ENCODE measurements around the gene LY6G6D. TPM values are rescaled to one million over a fixed set of nuclear protein-coding genes. Genes with fewer than 3 reads are reported as not detected.

Gene LY6G6D
- total RNA-seq, 3 donors from 2014 or later, result 0.90 to 6.1 TPM; not detected in 1

DNA sequence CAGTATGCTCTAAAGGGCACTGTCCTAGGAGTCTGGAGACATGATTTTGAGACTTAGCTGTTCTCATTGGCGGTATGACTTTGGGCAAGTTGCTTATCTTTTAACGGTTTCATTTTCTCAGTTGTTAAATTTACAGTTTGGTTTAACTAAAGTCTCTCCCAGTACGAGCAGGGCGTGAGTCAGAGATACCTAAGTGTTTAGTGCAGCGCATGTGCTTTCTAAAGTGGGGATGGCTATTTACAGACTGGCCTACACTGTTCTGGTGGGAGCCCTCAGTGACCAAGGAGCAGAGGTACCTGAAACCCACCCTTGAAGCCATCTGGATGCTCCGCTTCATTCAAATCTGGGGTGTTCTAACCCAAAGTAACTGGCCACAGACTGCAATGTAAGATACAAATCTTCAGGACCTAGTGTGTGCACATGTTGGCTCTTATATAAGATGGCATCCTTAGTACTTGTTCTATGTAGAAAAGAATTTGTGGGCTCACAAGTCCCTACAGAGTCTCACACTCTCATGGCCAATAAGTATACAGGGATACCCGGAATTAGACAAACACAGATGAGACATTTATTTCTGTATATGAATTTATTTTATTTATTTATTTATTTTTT lies 35.4 kb downstream of the LY6G6D start:
- TF ChIP-seq, protein P1, sequence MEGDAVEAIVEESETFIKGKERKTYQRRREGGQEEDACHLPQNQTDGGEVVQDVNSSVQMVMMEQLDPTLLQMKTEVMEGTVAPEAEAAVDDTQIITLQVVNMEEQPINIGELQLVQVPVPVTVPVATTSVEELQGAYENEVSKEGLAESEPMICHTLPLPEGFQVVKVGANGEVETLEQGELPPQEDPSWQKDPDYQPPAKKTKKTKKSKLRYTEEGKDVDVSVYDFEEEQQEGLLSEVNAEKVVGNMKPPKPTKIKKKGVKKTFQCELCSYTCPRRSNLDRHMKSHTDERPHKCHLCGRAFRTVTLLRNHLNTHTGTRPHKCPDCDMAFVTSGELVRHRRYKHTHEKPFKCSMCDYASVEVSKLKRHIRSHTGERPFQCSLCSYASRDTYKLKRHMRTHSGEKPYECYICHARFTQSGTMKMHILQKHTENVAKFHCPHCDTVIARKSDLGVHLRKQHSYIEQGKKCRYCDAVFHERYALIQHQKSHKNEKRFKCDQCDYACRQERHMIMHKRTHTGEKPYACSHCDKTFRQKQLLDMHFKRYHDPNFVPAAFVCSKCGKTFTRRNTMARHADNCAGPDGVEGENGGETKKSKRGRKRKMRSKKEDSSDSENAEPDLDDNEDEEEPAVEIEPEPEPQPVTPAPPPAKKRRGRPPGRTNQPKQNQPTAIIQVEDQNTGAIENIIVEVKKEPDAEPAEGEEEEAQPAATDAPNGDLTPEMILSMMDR (IDR thresholded peaks at IDR 0.05), result no peak
- Histone ChIP-seq H3K36me3 (ENCODE audit: low read depth) (no peaks in the 10 kb centered on the region), H3K4me1 (ENCODE audit: low read depth) (no peaks in the 10 kb centered on the region), H3K9me3 (no peaks in the 10 kb centered on the region), H3K4me3 (no peak overlapping the region)
- ATAC-seq (no peak), DNase-seq (no peak)
- intact Hi-C loops (cut with DNase I, micrococcal nuclease), result no loop called here

DNA sequence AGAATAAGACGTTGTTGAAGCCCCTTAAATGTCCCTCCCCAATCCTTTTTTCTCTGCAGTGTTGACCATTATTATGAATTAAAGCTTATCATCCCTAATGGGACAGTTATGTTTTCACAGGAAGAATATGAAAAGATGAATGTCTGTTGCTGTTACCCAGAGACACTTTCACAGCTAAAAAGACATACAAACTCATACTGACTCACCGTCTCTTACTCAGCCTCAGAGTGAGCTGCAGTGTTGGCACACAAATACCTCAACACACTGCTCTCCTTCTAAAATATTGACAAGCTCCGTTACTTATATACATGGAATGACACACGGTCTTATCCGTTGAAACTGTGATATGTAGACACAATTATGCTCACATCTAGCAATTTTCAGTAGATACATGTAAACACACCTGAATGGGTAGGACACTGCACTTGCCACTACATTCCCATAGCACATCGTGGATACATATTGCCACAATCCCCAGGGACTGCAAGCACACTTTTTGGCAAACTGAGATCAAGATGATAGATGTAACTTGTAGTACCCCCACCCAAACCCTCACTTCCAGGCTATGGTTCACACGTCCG lies 37.7 kb downstream of the LY6G6D start:
- no peak for ATAC-seq
- TF ChIP-seq, protein P1 (IDR thresholded peaks at IDR 0.05), result no peak

DNA sequence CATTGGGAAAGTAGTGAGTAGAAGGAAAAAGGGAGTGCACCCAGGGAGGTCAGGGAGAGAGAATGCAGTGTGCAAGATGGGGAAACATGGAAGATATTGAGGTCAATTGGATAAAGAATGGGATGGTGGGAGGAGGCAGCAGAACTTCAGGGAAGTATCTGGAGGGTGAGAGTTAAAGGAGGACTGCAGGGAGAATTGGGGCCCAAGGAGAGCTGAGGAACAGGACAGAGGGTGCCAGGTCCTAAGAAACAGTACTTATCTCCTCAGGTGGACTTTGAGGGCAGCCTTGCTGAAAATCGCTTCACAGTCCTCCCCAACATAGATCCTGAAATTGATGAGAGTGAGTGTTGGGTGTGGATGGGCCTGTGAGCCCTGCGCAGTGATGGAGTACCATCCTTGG lies 43.1 kb downstream of the LY6G6D start:
- no peaks in the 10 kb centered on the region for H3K9me3 ChIP-seq
- no peak overlapping the region for H3K4me3 ChIP-seq
- DNase-seq (peak in 1 of 3 donors; percentile 8), ATAC-seq (no peak)
- TF ChIP-seq, protein P1 (IDR thresholded peaks at IDR 0.05), result no peak
- H3K36me3 ChIP-seq (ENCODE audit: low read depth), result no peaks in the 10 kb centered on the region
- intact Hi-C loops (cut with DNase I, micrococcal nuclease), result no loop called here
- no peaks in the 10 kb centered on the region for H3K4me1 ChIP-seq (ENCODE audit: low read depth)

More for the DNA sequence above, 37.7 kb downstream of the LY6G6D start:
- no peak overlapping the region for H3K4me3 ChIP-seq
- intact Hi-C loops (cut with DNase I, micrococcal nuclease), result no loop called here
- no peaks in the 10 kb centered on the region for H3K9me3 ChIP-seq
- no peaks in the 10 kb centered on the region for H3K36me3 ChIP-seq (ENCODE audit: low read depth)
- DNase-seq, result no peak
- H3K4me1 ChIP-seq (ENCODE audit: low read depth), result no peaks in the 10 kb centered on the region

DNA sequence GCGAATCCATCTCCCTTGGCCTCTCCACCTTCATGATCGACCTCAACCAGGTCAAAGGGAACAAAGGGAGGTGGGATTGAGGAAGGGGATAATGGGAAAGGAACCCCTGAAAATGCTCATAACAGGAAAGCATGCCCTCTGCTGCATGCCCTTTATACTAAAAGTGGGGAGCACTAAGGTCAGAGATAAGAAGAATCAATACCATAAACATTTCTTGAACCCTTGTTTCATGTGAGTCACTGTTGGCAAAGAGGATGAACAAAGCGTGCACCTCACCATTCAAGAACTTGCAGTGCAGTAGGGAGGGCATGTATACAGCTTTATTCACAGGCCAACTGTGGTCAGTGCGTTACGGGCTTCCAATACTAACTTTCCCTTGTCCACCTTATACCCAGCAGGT lies 45.6 kb downstream of the LY6G6D start:
- TF ChIP-seq, protein P1 (IDR thresholded peaks at IDR 0.05), result no peak
- no peaks in the 10 kb centered on the region for H3K9me3 ChIP-seq
- no peaks in the 10 kb centered on the region for H3K36me3 ChIP-seq (ENCODE audit: low read depth)
- no peaks in the 10 kb centered on the region for H3K4me1 ChIP-seq (ENCODE audit: low read depth)
- intact Hi-C loops (cut with DNase I, micrococcal nuclease), result no loop called here
- DNase-seq (no peak), ATAC-seq (no peak)
- H3K4me3 ChIP-seq, result no peak overlapping the region

DNA sequence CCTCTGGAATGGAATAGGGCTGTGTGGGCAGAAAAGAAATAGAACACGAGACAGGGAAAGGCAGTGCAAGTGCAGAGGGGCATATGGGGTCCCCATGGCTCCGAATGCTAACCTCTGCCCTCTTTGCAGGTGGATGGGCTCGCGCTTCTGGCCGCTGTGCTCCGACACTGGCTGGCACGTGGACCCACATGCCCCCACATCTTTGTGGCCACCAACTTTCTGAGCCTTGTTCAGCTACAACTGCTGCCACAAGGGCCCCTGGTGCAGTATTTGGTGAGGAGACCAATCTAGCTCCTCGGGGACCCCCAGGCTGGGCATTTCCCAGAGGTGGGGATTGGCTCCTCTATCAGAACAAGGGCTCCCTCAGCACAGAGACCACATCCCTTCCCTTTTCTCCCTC lies 46.2 kb downstream of the LY6G6D start:
- intact Hi-C loops (cut with DNase I, micrococcal nuclease), result no loop called here
- DNase-seq, result no peak

More for the DNA sequence above, 46.2 kb downstream of the LY6G6D start:
- no peaks in the 10 kb centered on the region for H3K4me1 ChIP-seq (ENCODE audit: low read depth)
- H3K36me3 ChIP-seq (ENCODE audit: low read depth), result no peaks in the 10 kb centered on the region
- TF ChIP-seq, protein P1 (IDR thresholded peaks at IDR 0.05), result no peak
- no peak for ATAC-seq
- no peaks in the 10 kb centered on the region for H3K9me3 ChIP-seq
- H3K4me3 ChIP-seq, result no peak overlapping the region

Measured in mucosa of descending colon (tissue), 3 donors.